HEK293 (cell line): ENCODE results near the gene MUC5AC.

Experiments
- CTCF ChIP-seq: fragments of 450-650 bp; formaldehyde crosslinking; IDR thresholded peaks from 2 replicates; pipeline ENCODE4 v1.5.1; 2016; ENCODE audit warnings: missing biosample characterization, missing genetic modification characterization
- HOXA7 ChIP-seq: sonication (generic); formaldehyde crosslinking; IDR thresholded peaks from 2 replicates; pipeline ENCODE4 v1.8.1; 2022; ENCODE audit warnings: missing genetic modification reagents, borderline replicate concordance
- SETDB1 ChIP-seq: IDR thresholded peaks from one replicate; pipeline ENCODE4 v1.6.1; 2017; ENCODE audit warnings: mild to moderate bottlenecking, low read length, moderate library complexity, mixed read lengths; ENCODE audit not compliant: insufficient read length
- TCF7L2 ChIP-seq: IDR thresholded peaks from 2 replicates; pipeline ENCODE4 v1.6.1; 2011; ENCODE audit warnings: low read depth, mild to moderate bottlenecking, inconsistent platforms, low read length, moderate library complexity, borderline replicate concordance
- ZBTB21 ChIP-seq: fragments of 450-650 bp; formaldehyde crosslinking; IDR thresholded peaks from 2 replicates; pipeline ENCODE4 v1.5.1; 2017; ENCODE audit warnings: missing biosample characterization, missing genetic modification characterization
- ZBTB6 ChIP-seq: fragments of 450-650 bp; formaldehyde crosslinking; IDR thresholded peaks from 2 replicates; pipeline ENCODE4 v1.5.1; 2017; ENCODE audit warnings: missing biosample characterization, missing genetic modification characterization
- ZFP37 ChIP-seq: fragments of 450-650 bp; formaldehyde crosslinking; IDR thresholded peaks from 2 replicates; pipeline ENCODE4 v1.5.1; 2016; ENCODE audit warnings: missing biosample characterization, missing genetic modification characterization
- ZNF514 ChIP-seq: fragments of 450-650 bp; formaldehyde crosslinking; IDR thresholded peaks from 2 replicates; pipeline ENCODE4 v1.5.1; 2016; ENCODE audit warnings: missing biosample characterization, missing genetic modification characterization
- ZNF529 ChIP-seq: fragments of 450-650 bp; formaldehyde crosslinking; IDR thresholded peaks from 2 replicates; pipeline ENCODE4 v1.5.1; 2017; ENCODE audit warnings: missing genetic modification characterization, missing biosample characterization; ENCODE audit not compliant: insufficient replicate concordance
- ZNF548 ChIP-seq: fragments of 450-650 bp; formaldehyde crosslinking; IDR thresholded peaks from 2 replicates; pipeline ENCODE4 v1.5.1; 2016; ENCODE audit warnings: missing biosample characterization, missing genetic modification characterization
- ZNF610 ChIP-seq: fragments of 450-650 bp; formaldehyde crosslinking; IDR thresholded peaks from 2 replicates; pipeline ENCODE4 v1.5.1; 2016; ENCODE audit warnings: missing biosample characterization, missing genetic modification characterization, borderline replicate concordance
- ZNF704 ChIP-seq: fragments of 450-650 bp; formaldehyde crosslinking; IDR thresholded peaks from 2 replicates; pipeline ENCODE4 v1.5.1; 2016; ENCODE audit warnings: missing biosample characterization, missing genetic modification characterization
- ZNF791 ChIP-seq: fragments of 450-650 bp; formaldehyde crosslinking; IDR thresholded peaks from 2 replicates; pipeline ENCODE4 v1.5.1; 2016; ENCODE audit warnings: missing biosample characterization, missing genetic modification characterization
- TF ChIP-seq, protein P1 (sequence below): fragments of 450-650 bp; formaldehyde crosslinking; IDR thresholded peaks from 2 replicates; pipeline ENCODE4 v1.5.1; 2016; ENCODE audit warnings: missing biosample characterization, missing genetic modification characterization

DNA sequence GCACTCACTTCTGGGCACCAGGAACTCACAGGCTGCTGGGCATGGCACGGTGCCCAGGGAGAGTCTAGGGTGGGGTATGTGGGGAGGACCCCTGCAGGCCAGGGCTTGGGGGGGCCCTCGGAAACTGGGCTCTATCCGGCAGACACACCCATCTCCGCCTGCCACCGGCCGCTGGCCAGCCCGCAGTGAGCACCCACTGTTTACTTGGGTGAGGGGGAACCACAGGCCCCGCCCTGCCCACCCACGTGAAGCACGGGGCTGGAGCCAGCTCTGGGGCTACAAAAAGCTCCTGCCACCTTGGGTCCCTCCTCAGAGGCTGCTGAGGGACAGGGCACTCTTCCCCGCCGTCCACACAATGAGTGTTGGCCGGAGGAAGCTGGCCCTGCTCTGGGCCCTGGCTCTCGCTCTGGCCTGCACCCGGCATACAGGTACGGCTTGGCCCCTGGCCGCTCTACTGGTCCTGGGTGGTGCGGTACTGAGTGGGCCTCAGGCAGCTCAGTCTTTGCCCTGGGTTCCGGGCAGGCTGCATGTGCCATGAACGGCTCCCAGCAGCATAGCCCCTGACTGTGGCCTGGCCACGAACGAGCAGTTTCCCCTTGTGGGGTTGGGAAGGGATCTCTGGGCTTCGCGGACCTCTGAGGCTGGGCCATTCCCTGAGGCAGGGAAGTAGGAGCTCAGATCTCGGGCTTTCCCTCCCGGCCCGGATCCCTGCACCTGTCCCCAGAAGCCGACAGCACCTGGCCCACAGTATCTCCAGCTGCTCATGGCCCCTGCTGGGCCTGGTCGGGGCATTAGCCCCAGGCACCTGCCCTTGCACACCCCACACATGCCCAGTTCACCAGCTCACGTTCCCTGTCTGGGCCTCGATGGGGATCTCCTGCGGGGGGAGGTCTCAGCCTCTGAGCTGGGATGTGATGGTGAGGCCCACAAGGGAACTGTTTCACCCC lies at the start of gene MUC5AC:
- TF ChIP-seq ZNF548 (tag by site-specific recombination) (no peak), SETDB1 (no peak), ZNF704 (no peak), ZNF791 (tag by site-specific recombination) (no peak), ZBTB21 (tag by site-specific recombination) (no peak), CTCF (tag by site-specific recombination) (no peak), ZNF514 (tag by site-specific recombination) (no peak), ZFP37 (tag by site-specific recombination) (no peak), TCF7L2 (no peak), ZBTB6 (tag by site-specific recombination) (no peak), HOXA7 (CRISPR knock-in tag) (no peak), ZNF610 (tag by site-specific recombination) (no peak), ZNF529 (no peak)
- TF ChIP-seq, protein P1, sequence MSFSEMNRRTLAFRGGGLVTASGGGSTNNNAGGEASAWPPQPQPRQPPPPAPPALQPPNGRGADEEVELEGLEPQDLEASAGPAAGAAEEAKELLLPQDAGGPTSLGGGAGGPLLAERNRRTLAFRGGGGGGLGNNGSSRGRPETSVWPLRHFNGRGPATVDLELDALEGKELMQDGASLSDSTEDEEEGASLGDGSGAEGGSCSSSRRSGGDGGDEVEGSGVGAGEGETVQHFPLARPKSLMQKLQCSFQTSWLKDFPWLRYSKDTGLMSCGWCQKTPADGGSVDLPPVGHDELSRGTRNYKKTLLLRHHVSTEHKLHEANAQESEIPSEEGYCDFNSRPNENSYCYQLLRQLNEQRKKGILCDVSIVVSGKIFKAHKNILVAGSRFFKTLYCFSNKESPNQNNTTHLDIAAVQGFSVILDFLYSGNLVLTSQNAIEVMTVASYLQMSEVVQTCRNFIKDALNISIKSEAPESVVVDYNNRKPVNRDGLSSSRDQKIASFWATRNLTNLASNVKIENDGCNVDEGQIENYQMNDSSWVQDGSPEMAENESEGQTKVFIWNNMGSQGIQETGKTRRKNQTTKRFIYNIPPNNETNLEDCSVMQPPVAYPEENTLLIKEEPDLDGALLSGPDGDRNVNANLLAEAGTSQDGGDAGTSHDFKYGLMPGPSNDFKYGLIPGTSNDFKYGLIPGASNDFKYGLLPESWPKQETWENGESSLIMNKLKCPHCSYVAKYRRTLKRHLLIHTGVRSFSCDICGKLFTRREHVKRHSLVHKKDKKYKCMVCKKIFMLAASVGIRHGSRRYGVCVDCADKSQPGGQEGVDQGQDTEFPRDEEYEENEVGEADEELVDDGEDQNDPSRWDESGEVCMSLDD (tag by site-specific recombination): no peak
